Stimulated activated CD8-positive, alpha-beta memory T cell treated with anti-CD3 and anti-CD28 coated beads, Interleukin-7, amount 100 ng/mL, for 4 hours (primary cell): ENCODE measurements around the gene TGM4.

Source experiments
- DNase-seq, 2 donors: peaks; one replicate each; pipeline ENCODE4 v3.0.0-alpha.2; 2020; ENCODE audit warnings: low read depth in 2 of 2

The TGM4 gene

GRCh38 chr3:44954962-44955361, 80.6 kb downstream of the TGM4 start:
- no peak for DNase-seq

GRCh38 chr3:44955917-44956316, 81.5 kb downstream of the TGM4 start:
- DNase-seq, result no peak

- no peak for DNase-seq
Measured at GRCh38 chr3:44957986-44958385, 83.6 kb downstream of the TGM4 start.

DNA sequence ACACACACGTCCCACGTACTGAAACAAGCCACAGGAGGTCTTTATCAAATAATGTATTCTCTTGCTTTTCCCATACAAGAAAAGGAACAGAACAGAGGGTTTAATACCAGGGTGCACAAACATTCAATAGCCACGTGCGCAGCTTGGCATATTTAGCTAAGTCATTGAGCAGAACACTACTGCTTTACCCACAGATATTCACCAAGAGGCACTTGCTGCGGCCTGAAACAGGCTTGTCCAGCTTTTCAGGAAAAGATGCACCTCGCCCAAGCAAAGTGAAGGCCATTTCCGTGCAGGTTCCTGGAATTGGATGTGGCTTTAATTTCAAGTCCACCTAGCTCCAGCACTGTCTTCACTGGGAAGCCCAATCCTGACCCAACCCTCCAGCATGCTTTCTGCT, 84.0 kb downstream of the TGM4 start:
- DNase-seq, result no peak

- DNase-seq, result no peak
Measured at GRCh38 chr3:44960387-44961026, 86.1 kb downstream of the TGM4 start.

DNA sequence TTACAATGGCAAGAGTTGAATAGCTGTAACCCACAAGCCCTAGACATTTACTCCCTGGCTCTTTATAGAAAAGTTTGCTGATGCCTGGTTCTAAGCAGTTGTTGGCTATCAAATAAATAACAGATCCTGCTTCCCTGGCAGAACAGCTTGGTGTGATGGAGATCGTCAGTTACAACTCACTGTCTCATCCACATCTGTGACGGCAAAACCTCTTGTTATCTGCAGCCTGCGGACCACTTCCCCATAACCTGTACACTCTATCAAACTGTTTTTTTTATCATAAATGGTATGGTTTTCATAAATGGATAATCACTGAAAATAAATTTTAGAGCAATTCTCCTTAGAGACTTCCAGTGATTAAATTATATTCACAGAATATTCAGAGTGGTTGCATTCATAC, 87.5 kb downstream of the TGM4 start:
- no peak for DNase-seq

GRCh38 chr3:44962621-44963393, 88.4 kb downstream of the TGM4 start:
- no peak for DNase-seq

DNA sequence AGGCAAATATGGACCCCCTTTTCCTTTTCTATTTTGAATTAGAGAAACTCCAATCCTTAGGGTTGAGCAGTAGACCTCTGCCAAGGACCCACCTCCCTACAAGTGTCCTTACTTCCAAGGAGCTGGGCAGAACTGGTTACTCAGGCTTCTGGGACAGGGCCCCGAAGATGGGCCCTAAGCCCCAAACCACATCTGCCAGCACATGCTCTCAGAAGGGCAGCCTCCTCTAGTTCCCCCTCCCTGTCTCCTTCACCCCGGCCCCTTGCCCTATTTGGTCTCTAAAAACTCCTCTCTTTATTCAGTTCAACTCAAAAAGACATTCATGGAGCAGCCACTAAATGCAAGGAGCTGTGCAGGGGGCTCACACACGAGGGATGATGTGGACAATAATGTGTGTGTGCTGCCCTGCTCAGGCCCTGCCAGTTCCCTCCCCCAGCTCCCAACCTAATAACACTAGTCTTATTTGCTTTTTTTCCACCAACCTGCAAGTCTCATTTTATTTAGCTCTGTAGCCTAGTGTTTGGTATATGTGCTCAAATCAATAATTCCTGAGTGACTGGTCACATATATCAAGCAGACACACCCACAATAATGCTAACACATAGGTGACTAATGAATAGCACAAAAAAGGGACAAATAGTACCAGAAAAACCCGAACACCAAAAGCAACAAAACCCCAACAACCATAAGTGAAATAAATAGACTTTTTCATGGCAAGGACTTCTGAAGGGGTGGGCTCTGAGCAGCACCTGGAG, 89.3 kb downstream of the TGM4 start:
- no peak for DNase-seq
